Activated CD4-positive, alpha-beta memory T cell treated with anti-CD3 and anti-CD28 coated beads, Interleukin-2, amount 10 ng/mL, durations not matched to agents 7 days and 5 days (primary cell): ENCODE measurements around the gene OR2V2. TPM values are rescaled to one million over a fixed set of nuclear protein-coding genes. Genes with fewer than 3 reads are reported as not detected.
"Not testable (repeated sequence)": the region's sequence is repeated elsewhere in the genome, so short reads cannot be mapped to it uniquely, and the experiment has no call there.

ENCODE experiments used
- CTCF ChIA-PET: fragments of 350-600 bp; sonication (Branson Sonifier 250); formaldehyde crosslinking; loops from one replicate; lab custom pipeline; 2021; ENCODE audit warnings: antibody characterized with exemption, inconsistent platforms; lab: Charles Lee
- POLR2A ChIA-PET: fragments of 350-600 bp; sonication (Branson Sonifier 250); formaldehyde crosslinking; loops from one replicate; lab custom pipeline; 2021; ENCODE audit warnings: antibody characterized with exemption; lab: Charles Lee
- DNase-seq: peaks from one replicate; pipeline ENCODE4 v3.0.0-alpha.2; 2020
- H3K27ac Mint-ChIP-seq: one replicate; pipeline ENCODE4 v1.8.0; 2021; ENCODE audit warnings: mild to moderate bottlenecking, mixed read lengths
- H3K27me3 Mint-ChIP-seq: one replicate; pipeline ENCODE4 v1.8.0; 2021; ENCODE audit warnings: mixed read lengths
- H3K36me3 Mint-ChIP-seq: one replicate; pipeline ENCODE4 v1.8.0; 2021; ENCODE audit warnings: low read depth, mixed read lengths
- H3K4me1 Mint-ChIP-seq: one replicate; pipeline ENCODE4 v1.8.0; 2021; ENCODE audit warnings: mixed read lengths
- H3K4me3 Mint-ChIP-seq: one replicate; pipeline ENCODE4 v1.8.0; 2021; ENCODE audit warnings: mild to moderate bottlenecking, mixed read lengths
- H3K9me3 Mint-ChIP-seq: one replicate; pipeline ENCODE4 v1.8.0; 2021; ENCODE audit warnings: mixed read lengths
- total RNA-seq, 2 experiments: library from RNA; stranded (reverse); gene quantifications; one replicate each; pipeline ENCODE4 v1.2.3, GENCODE V29; 2021

OR2V2 gene
- total RNA-seq, 2 experiments from 2014 or later, result not detected

GRCh38 chr5:181159286-181160151 lies 12.1 kb downstream of the OR2V2 start:
- peak overlapping the region; percentile 44 for H3K4me3 Mint-ChIP-seq
- POLR2A ChIA-PET, result interaction anchor here (0.8 to 1.2 kb wide), 2 partner anchors 13 to 102 kb away, joined by 3 read pairs; no protein-coding TSS in a partner anchor
- CTCF ChIA-PET, result interaction anchor here (1.0 to 1.4 kb wide), 4 partner anchors 14 to 377 kb away, joined by 3 to 6 read pairs (median 4); no protein-coding TSS in a partner anchor
- DNase-seq, result peak; percentile 93
- peaks cover 45% of the 10 kb centered on the region for H3K4me1 Mint-ChIP-seq
- H3K9me3 Mint-ChIP-seq, result peaks cover 3% of the 10 kb centered on the region
- peaks cover 16% of the 10 kb centered on the region for H3K27me3 Mint-ChIP-seq
- H3K27ac Mint-ChIP-seq, result peak overlapping the region; percentile 79
- peaks cover 2% of the 10 kb centered on the region for H3K36me3 Mint-ChIP-seq

GRCh38 chr5:181160152-181160754 lies 12.9 kb downstream of the OR2V2 start:
- peak; percentile 79 for DNase-seq
- no peaks in the 10 kb centered on the region for H3K9me3 Mint-ChIP-seq
- peaks cover 46% of the 10 kb centered on the region for H3K4me1 Mint-ChIP-seq
- peaks cover 19% of the 10 kb centered on the region for H3K27me3 Mint-ChIP-seq
- peak overlapping the region; percentile 75 for H3K4me3 Mint-ChIP-seq
- CTCF ChIA-PET, result interaction anchor here (1.0 to 1.4 kb wide), 3 partner anchors 13 to 377 kb away, joined by 3 to 4 read pairs (median 3); no protein-coding TSS in a partner anchor
- POLR2A ChIA-PET, result interaction anchor here (0.8 to 1.2 kb wide), 2 partner anchors 13 to 101 kb away, joined by 3 read pairs; no protein-coding TSS in a partner anchor
- peak overlapping the region; percentile 79 for H3K27ac Mint-ChIP-seq
- H3K36me3 Mint-ChIP-seq, result peaks cover 2% of the 10 kb centered on the region

GRCh38 chr5:181160755-181161533 lies 13.6 kb downstream of the OR2V2 start:
- ChIA-PET CTCF (interaction anchor here (1.1 to 1.4 kb wide), 3 partner anchors 12 to 378 kb away, joined by 3 to 5 read pairs (median 3); no protein-coding TSS in a partner anchor), POLR2A (interaction anchor here (1.2 kb wide), 1 partner anchor 12 kb away, joined by 3 read pairs; no protein-coding TSS in a partner anchor)
- Mint-ChIP-seq H3K27ac (peak overlapping the region; percentile 82), H3K4me1 (peaks cover 49% of the 10 kb centered on the region), H3K27me3 (peaks cover 25% of the 10 kb centered on the region), H3K4me3 (peak overlapping the region; percentile 68)
- DNase-seq, result peak; percentile 70
- not testable (repeated sequence) for H3K9me3 Mint-ChIP-seq, H3K36me3 Mint-ChIP-seq

- Mint-ChIP-seq H3K27ac (peak overlapping the region; percentile 82), H3K4me1 (peaks cover 51% of the 10 kb centered on the region), H3K36me3 (peaks cover 2% of the 10 kb centered on the region), H3K9me3 (no peaks in the 10 kb centered on the region), H3K4me3 (peak overlapping the region; percentile 68), H3K27me3 (peaks cover 30% of the 10 kb centered on the region)
- ChIA-PET CTCF (interaction anchor here (1.3 to 1.4 kb wide), 2 partner anchors 12 to 23 kb away, joined by 3 to 5 read pairs; no protein-coding TSS in a partner anchor), POLR2A (interaction anchor here (1.0 kb wide), 2 partner anchors 12 to 27 kb away, joined by 5 read pairs; no protein-coding TSS in a partner anchor)
- no peak for DNase-seq
Measured at GRCh38 chr5:181161534-181162175, 14.3 kb downstream of the OR2V2 start.

GRCh38 chr5:181163487-181164075 lies 16.2 kb downstream of the OR2V2 start:
- Mint-ChIP-seq H3K27me3 (peaks cover 39% of the 10 kb centered on the region), H3K9me3 (no peaks in the 10 kb centered on the region), H3K4me3 (peak overlapping the region; percentile 44), H3K36me3 (peaks cover 2% of the 10 kb centered on the region), H3K27ac (peak overlapping the region; percentile 61), H3K4me1 (peaks cover 65% of the 10 kb centered on the region)
- POLR2A ChIA-PET, result interaction anchor here (0.7 kb wide), 1 partner anchor 22 kb away, joined by 3 read pairs; no protein-coding TSS in a partner anchor
- CTCF ChIA-PET, result interaction anchor here (1.4 kb wide), 1 partner anchor 10 kb away, joined by 4 read pairs; no protein-coding TSS in a partner anchor
- DNase-seq, result no peak

GRCh38 chr5:181164076-181164952 lies 16.9 kb downstream of the OR2V2 start:
- Mint-ChIP-seq H3K36me3 (peaks cover 2% of the 10 kb centered on the region), H3K27me3 (peaks cover 46% of the 10 kb centered on the region), H3K4me3 (peak overlapping the region; percentile 44), H3K27ac (peak overlapping the region; percentile 61), H3K4me1 (peaks cover 69% of the 10 kb centered on the region), H3K9me3 (no peaks in the 10 kb centered on the region)
- ChIA-PET POLR2A (interaction anchor here (2.0 kb wide), 1 partner anchor 43 kb away, joined by 5 read pairs; no protein-coding TSS in a partner anchor), CTCF (interaction anchor here (0.6 to 1.4 kb wide), 3 partner anchors 9 to 667 kb away, joined by 3 to 4 read pairs (median 3); no protein-coding TSS in a partner anchor)
- DNase-seq, result no peak

- Mint-ChIP-seq H3K36me3 (peaks cover 5% of the 10 kb centered on the region), H3K9me3 (no peaks in the 10 kb centered on the region), H3K4me3 (no peak overlapping the region), H3K27ac (peak overlapping the region; percentile 40), H3K4me1 (peaks cover 70% of the 10 kb centered on the region), H3K27me3 (peaks cover 67% of the 10 kb centered on the region)
- no peak for DNase-seq
- CTCF ChIA-PET, result interaction anchor here (0.6 to 1.7 kb wide), 4 partner anchors 18 to 39 kb away, joined by 3 to 6 read pairs (median 3); no protein-coding TSS in a partner anchor
- POLR2A ChIA-PET, result interaction anchor here (1.2 to 2.0 kb wide), 2 partner anchors 40 to 55 kb away, joined by 3 to 5 read pairs; no protein-coding TSS in a partner anchor
Measured at GRCh38 chr5:181166812-181167733, 19.7 kb downstream of the OR2V2 start.

- H3K4me3 Mint-ChIP-seq, result no peak overlapping the region
- ChIA-PET POLR2A (interaction anchor here (1.0 to 1.5 kb wide), 4 partner anchors 20 to 54 kb away, joined by 3 read pairs; no protein-coding TSS in a partner anchor), CTCF (interaction anchor here (0.6 to 2.0 kb wide), 9 partner anchors 13 to 308 kb away, joined by 3 to 6 read pairs (median 4); no protein-coding TSS in a partner anchor)
- peaks cover 73% of the 10 kb centered on the region for H3K4me1 Mint-ChIP-seq
- peaks cover 74% of the 10 kb centered on the region for H3K27me3 Mint-ChIP-seq
- DNase-seq, result peak; percentile 47
- no peak overlapping the region for H3K27ac Mint-ChIP-seq
- peaks cover 5% of the 10 kb centered on the region for H3K36me3 Mint-ChIP-seq
- no peaks in the 10 kb centered on the region for H3K9me3 Mint-ChIP-seq
Measured at GRCh38 chr5:181167814-181168488, 20.6 kb downstream of the OR2V2 start.

- Mint-ChIP-seq H3K27ac (no peak overlapping the region), H3K9me3 (no peaks in the 10 kb centered on the region), H3K4me1 (peaks cover 73% of the 10 kb centered on the region), H3K36me3 (peaks cover 10% of the 10 kb centered on the region), H3K27me3 (peaks cover 76% of the 10 kb centered on the region), H3K4me3 (no peak overlapping the region)
- ChIA-PET POLR2A (interaction anchor here (1.0 to 1.5 kb wide), 4 partner anchors 19 to 53 kb away, joined by 3 read pairs; no protein-coding TSS in a partner anchor), CTCF (interaction anchor here (0.6 to 2.0 kb wide), 8 partner anchors 12 to 308 kb away, joined by 3 to 6 read pairs (median 4); no protein-coding TSS in a partner anchor)
- DNase-seq, result no peak
Measured at GRCh38 chr5:181168595-181169118, 21.3 kb downstream of the OR2V2 start.
